ENCODE measurements around the gene MAJIN.
A peak's percentile ranks its signal among the peaks of the same experiment; 100 is the strongest.
"Not testable (repeated sequence)": the region's sequence is repeated elsewhere in the genome, so short reads cannot be mapped to it uniquely, and the experiment has no call there.

Gene MAJIN

DNA sequence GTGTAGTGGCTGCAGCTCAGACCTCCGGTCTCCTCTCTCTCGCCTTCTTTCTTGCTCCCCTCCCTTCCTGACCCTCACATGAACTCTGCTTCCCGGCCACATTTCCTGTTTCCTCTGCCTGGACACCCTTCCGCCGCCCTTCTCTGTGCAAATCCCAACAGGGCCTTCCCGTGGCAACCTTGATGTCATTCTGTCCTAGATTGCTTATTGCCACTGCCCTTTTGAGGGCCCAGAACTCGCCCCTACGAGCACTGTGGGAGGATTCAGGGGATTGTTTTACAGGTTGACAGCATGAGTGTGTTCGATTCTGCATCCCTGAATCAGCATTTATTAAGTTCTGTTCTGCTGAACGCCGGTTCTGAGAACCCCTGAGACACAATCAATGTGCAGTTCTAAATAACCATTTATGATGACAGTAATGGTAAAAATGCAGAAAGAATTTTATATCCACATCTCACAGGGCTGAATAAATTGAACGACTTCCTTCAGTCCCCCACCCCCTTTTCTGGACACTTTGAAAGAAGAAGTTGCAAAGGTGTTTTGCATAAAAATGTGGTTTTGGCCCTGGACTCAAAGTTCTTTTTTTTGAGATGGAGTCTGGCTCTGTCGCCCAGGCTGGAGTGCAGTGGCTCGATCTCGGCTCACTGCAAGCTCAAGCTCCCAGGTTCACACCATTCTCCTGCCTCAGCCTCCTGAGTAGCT is 18.5 kb upstream of the MAJIN start:
- no peak for DNase-seq

- DNase-seq, result no peak
These were observed 17.5 kb upstream of the MAJIN start for GRCh38 chr11:64989416-64989815.

- DNase-seq, result no peak
These were observed 16.3 kb upstream of the MAJIN start for GRCh38 chr11:64987998-64988854.

GRCh38 chr11:64983339-64983738 is 11.4 kb upstream of the MAJIN start:
- not testable (repeated sequence) for DNase-seq

DNA sequence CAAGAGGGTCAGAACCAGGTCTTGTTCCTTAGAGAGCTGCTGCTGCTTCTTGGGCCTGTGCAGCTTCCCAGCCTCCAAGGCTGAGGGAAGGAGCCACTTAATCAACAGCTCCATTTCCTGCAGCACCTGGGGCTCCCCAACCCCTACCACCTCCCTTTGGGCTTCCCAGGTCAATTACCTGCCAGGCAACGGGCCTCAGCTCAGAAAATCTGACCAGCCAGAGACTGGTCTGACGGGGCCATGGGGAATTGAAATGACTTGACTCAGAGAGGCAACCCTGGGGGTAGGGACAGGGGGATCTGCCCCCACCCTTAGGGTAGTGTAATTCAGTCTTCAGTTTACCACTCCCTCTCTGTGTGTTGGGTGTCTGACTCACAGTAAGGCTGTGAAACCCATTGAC is 4.7 kb upstream of the MAJIN start:
- no peak for DNase-seq

GRCh38 chr11:64974124-64974523 is 2.2 kb upstream of the MAJIN start:
- no peak for DNase-seq

DNA sequence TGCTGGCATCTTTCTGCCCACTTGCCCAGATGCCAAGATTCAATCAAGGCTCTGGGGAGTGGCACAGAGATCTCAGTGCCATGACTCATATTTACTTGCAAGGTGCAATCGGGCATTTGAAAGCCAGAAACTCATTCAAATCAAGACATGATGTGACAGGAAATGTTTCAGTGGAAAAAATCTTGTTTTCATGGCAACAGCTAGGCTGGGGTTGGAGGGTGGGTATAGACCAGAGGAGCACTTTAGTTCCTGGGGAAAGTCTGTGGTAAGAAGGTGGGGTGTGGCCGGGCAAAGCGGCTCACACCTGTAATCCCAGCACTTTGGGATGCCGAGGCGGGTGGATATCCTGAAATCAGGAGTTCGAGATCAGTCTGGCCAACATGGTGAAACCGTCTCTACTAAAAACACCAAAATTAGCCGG is 1.2 kb downstream of the MAJIN start:
- DNase-seq, result peak; percentile 2

GRCh38 chr11:64969209-64969608 is 2.7 kb downstream of the MAJIN start:
- DNase-seq, result no peak

DNA sequence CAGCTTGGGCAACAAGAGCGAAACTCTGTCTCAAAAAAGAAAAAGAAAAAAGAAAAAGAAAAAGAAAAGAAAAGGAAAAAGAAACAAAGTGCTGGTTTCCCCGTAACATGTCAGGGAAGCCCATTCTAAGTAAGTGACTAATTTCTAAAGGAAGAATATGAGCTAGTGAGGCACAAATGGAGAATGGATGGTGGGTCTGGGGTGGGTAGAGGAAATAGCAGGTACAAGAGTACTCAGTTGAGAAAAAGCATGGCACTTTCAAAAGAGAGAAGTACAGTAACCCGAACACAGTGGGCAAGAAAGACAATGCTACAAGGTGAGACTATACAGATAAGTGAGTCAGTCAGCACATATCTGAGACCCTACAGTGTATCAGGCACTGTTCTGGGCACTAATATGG is 4.5 kb downstream of the MAJIN start:
- DNase-seq, result no peak

- no peak for DNase-seq
These were observed 8.8 kb downstream of the MAJIN start for GRCh38 chr11:64963072-64963631.

- no peak for DNase-seq
These were observed 11.2 kb downstream of the MAJIN start for GRCh38 chr11:64960719-64961118.

DNA sequence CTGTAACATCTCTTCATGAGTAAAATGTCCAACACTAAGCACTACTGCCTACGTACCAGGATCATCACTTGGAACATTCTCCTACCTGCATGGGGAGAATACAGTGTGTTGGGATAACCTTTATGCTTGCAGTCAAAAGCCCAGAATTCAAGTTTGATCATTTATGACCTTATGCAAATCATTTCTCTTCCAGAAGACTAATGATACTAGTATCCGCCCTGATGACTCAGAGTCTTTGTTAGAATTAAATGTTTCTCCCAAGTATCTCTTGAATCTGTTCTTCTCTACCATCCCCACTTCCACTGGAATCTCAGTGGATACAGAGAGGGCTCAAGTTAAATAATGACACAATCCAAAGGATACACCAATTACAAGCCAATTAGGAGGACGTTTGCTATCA is 12.4 kb downstream of the MAJIN start:
- DNase-seq, result no peak

DNA sequence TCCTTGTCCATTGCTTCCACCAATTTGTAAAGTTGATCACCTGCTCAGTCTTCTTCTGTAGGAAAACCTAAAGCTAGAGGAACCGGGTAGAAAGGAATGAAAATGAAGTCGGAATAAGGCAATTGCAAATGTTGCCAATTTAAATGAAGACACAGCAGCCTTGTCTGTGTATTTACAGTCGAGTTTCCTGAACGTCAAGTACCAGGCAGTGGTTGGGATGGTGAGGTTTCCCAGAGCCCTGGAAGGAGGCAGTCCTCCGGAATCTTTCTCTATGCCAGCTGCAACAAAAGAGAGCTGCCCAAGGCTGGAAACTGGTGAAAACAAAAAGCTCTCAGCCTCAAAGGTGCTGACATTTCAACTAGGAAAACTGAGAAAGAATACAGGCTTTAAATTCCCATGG is 17.7 kb downstream of the MAJIN start:
- DNase-seq, result no peak

DNA sequence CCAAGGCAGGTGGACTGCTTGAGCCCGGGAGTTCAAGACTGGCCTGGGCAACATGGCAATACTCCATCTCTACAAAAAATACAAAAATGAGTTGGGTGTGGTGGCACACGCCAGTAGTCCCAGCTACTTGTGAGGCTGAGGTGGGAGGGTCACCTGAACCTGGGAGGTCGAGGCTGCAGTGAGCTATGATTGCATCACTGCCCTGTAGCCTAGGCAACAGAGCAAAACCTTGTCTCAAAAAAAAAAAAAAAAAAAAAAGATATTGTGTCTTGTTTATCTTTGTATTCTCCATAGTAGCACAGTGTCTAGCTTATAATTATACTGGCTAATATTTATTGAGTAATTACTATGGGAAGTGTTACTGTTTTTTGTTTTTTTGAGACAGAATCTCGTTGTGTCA is 20.4 kb downstream of the MAJIN start:
- no peak for DNase-seq

GRCh38 chr11:64947208-64947814 is 24.6 kb downstream of the MAJIN start:
- DNase-seq, result no peak

DNA sequence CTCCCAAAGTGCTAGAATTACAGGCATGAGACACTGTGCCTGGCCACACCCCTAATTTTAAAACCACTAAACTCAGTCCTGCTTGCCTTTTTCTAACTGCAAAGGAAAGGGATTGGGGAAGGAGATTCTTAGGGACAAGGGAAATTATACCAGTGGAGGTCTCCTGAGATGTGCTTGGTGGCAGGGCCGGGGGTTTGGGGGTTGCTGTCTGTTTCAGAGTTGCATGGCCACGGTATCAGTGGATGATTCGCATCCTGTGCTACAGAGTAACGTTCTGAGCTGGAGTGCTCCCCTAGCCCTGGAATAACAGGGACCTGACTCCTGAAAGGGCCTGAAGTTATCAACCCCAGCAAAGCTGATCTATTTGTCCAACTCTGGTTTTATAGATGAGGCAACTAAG is 35.4 kb downstream of the MAJIN start:
- DNase-seq, result no peak

DNA sequence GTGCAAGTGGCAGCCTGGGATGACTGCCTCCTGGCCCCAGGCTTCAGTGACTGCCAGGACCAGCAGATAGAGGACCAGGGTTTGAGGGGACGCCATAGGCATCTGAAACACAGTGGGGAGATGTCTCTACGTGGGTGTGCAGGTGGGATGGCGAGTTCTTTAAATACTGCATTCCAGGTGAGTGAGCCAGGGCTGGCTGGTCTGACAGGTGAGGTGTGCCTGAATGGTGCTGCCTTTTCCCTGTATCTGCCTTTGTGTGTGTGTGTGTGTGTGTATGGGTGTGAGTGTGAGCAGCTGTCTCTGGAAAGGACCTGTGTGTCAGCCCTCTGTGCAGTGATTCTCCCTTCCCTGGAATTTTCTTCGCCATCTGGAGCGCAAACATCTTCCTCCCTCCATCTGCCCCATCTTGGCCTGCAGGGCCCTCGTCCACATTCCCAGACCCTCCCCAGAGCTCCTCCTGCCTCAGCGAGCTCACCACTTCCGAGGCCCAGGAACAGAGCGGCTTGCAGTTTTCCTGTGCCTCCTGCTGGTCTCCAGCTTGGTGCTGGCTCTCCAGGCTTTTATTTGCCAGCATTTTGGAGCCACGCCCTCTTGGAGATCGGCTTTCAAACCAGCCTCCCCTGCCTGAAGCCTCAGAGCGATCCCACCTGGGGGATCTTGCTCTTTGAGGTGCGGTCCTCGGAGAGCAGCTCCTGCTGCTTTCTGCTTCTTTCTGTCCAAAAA is 36.4 kb downstream of the MAJIN start, which contains the start of gene GPHA2:
GPHA2 (minus strand) TSS at position 535 of the 723 bp plus-strand sequence; CDS start at position 102, 433 bp downstream.
- DNase-seq, result no peak

- DNase-seq, result no peak
These were observed 37.1 kb downstream of the MAJIN start for GRCh38 chr11:64934682-64935358.

- DNase-seq, result no peak
These were observed 37.8 kb downstream of the MAJIN start for GRCh38 chr11:64933935-64934681.

DNA sequence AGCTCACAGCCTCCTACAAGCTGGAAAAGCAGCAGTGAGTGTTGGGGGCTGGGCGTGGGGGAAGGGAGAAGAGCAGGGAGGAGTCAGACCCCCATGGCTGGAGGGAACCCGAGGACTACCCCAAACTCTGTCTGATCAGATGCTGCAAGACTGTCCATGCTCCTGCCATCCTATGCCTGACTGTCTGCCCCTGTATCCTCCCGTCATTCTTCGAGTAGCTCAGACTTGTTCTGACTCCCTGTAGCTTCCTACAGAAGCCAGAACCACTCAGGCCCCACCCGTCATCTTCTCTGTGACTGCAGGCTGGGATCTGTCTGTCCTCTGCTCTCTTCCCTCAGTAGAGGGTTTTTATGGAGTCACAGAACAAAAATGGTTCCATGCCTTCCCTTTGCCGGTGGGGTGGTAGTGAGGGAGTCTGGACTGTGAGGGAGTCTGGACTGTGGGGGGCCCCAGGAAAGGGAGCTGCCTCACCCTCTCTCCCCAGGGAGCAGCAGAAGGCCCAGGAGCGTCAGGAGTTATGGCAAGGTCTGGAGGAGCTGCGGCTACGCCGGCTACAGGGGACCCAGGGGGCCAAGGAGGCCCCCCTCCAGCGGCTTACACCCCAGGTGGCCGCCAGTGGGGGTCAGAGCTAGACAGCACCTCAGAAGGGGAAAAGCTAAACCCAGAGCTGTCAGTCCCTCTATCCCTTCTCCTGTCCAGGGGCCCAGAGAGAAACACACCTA is 38.5 kb downstream of the MAJIN start:
- DNase-seq, result no peak

DNA sequence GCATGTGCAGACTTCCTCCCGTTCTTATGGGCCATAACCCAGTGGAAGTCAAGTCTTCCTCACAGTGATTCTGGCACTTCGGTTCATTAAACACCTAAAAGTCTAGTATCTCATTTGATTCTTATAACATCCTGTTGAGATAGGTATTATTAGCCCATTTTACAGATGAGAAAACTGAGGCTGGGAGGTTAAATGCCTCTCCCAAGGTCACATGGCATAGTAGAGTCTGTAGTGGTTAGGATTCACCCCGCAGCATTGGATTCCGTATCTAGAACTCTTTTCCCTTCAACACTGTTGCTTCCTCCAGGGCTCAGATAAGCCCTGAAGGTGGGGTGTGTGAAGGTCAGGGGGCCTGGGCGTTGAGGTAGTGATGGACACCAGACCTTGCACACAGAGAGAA is 39.6 kb downstream of the MAJIN start:
- no peak for DNase-seq
